Vagina (tissue), 2 donors: ENCODE measurements around the gene SIRPB2.

ENCODE experiments used
- POLR2A ChIP-seq, 2 donors: fragments of 450-650 bp; IDR thresholded peaks; one replicate each; pipeline ENCODE4 v1.6.1; 2017; ENCODE audit warnings: antibody characterized with exemption in 2 of 2, mild to moderate bottlenecking in 2 of 2, moderate library complexity in 2 of 2
- POLR2AphosphoS5 ChIP-seq, 2 donors: sonication (generic); formaldehyde crosslinking; IDR thresholded peaks; one replicate each; pipeline ENCODE4 v1.9.0; 2017; ENCODE audit warnings: antibody characterized with exemption in 2 of 2, mild to moderate bottlenecking in 2 of 2, low read depth in 1 of 2; ENCODE audit not compliant: insufficient read depth in 1 of 2
- TF ChIP-seq, protein P1 (sequence below), 3 experiments: fragments of 450-650 bp in 2 of 3; fragments of 200-600 bp in 1 of 3; sonication (generic) in 1 of 3; IDR thresholded peaks; one replicate each; pipeline ENCODE4 v1.5.1; 2017 to 2019; ENCODE audit warnings: antibody characterized with exemption in 3 of 3, mild to moderate bottlenecking in 2 of 3, moderate library complexity in 2 of 3

DNA sequence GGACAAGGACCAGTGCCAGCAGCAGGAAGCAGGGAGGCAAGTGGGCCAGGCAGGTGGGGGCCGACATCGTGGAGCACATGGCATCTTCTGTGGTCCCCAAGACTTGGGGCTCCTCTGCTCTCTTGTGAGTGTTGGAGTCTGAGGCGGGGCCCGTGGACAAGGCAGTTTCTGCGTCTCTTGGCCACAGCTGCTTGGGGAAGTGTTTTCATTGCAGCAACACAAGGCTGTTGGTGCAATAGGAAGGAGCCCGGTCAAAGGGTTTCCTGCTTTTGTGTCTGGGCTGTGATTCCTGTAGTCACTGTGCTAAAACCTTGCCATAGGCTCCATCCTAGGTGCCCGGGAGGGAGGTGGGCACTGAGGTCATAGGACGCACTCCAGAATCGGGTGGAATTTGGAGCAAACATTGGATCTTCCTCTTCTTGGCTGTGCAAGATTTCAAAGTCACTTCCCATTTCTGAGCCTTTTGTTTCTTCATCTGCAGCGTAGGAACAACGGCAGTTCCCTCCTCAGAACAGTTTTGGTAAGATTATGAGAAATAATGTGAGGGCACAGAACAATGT, at the start of gene SIRPB2:
- TF ChIP-seq, protein P1, sequence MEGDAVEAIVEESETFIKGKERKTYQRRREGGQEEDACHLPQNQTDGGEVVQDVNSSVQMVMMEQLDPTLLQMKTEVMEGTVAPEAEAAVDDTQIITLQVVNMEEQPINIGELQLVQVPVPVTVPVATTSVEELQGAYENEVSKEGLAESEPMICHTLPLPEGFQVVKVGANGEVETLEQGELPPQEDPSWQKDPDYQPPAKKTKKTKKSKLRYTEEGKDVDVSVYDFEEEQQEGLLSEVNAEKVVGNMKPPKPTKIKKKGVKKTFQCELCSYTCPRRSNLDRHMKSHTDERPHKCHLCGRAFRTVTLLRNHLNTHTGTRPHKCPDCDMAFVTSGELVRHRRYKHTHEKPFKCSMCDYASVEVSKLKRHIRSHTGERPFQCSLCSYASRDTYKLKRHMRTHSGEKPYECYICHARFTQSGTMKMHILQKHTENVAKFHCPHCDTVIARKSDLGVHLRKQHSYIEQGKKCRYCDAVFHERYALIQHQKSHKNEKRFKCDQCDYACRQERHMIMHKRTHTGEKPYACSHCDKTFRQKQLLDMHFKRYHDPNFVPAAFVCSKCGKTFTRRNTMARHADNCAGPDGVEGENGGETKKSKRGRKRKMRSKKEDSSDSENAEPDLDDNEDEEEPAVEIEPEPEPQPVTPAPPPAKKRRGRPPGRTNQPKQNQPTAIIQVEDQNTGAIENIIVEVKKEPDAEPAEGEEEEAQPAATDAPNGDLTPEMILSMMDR (IDR thresholded peaks at IDR 0.05) = no peak
- TF ChIP-seq POLR2A (IDR thresholded peaks at IDR 0.05) (no peak), POLR2AphosphoS5 (IDR thresholded peaks at IDR 0.05; ENCODE audit: insufficient read depth in 1 of 2, low read depth in 1 of 2) (no peak)
